ENCODE data around the gene TMEM30A. TPM values are rescaled to one million over a fixed set of nuclear protein-coding genes. Genes with fewer than 3 reads are reported as not detected.

TMEM30A gene
- total RNA-seq, 1 experiment from 2014 or later, result 44.2 TPM

DNA sequence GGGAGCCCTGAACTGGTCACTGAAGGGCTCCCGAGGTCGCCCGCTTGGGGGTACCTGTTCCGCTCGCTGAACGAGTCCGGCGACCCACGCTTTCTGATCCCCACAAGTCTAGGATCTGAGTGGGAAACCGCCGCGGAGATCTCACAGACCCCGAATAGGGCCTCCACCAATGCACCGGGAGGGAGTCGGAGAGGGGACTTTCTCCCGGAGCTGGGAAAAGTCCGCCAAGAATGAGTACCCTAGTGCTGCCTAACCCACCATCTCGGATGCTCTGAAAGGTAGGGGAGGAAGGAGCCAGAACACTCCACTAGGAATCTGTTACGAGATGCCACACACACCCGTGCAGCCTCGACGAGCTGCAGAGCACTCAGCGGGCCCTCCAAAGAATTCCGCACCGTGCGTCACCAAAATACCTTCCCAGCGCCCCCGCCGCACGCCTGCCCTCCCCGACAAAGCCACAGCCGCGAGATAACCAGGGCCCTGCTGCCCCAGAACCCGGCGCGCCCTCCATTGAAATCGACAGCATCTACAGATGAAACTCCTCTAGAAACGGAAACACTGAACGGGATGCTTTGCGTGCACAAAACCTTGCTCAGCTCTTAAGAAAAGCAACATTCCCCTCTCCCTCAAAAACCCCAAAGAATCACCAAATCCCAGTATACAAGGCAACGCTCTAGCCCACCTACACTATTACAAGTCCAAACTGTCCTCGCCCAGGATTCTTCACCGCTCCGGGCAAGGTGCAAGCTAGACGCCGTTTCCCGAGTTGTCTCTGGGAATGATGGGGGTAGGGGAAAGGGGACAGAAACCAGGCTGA is 79.4 kb downstream of the TMEM30A start:
- in situ Hi-C loops (cut with HindIII; ENCODE audit: low sequenced_read_pairs), result no loop called here
- no peak for DNase-seq (ENCODE audit: low spot score)

DNA sequence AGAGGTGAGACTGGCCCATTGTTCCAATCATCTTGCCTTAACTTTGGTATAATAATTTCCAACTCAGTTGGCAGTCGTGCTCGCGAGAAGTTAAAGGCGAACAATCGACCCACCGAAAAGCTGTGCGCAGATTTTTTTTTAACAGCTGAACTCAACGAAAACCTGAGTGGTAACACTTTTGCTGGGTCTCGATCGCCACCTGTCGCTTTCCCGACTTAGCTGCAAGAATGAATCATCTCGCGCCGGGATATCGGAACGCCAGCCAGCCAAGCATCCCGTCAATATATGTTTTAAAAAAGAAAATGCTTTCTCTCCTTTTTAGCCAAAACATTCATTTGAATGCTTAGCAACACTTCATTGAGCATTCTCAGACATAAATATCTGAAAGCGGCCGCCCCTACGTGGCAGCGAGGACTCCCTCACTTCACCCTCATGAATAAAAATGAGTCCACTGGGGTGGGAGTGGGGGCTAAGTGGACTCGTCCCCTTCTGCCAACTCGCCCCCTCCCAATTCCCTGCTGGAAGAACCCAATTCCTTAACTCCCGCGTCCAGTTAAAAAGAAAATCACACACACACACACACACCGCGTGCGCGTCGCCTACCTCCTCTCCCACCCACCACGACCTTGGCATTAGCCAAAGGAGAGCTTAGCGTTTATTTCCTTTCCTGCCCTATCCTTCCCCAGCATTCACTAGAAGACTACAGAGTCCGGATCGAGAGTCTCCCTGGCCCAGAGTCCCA is 80.2 kb downstream of the TMEM30A start:
- in situ Hi-C loops (cut with HindIII; ENCODE audit: low sequenced_read_pairs), result no loop called here
- peak; percentile 44 for DNase-seq (ENCODE audit: low spot score)

DNA sequence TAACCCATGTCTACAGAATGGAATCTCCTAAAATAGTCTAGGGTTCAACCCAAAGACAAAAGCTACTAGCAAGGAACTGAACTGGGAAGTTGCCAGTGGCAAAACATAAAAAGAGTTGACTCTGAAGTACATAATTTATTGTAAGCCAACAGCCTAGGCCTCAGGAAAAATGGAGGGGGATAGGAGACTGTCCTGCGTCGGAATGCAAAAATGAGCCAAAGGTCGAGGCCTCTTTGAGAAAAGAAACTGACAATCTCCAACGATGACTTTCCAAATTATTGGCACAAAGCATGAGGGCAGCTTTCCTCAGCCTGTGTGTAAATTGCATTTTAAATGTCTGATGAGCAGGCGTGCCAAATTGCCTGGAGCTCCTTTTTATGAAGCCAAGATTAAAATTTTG is 80.9 kb downstream of the TMEM30A start:
- DNase-seq (ENCODE audit: low spot score), result no peak
- in situ Hi-C loops (cut with HindIII; ENCODE audit: low sequenced_read_pairs), result no loop called here

Other genes with a start within 250 kb of the TMEM30A start
- gene COL12A1, start 78.7 kb downstream of the TMEM30A start, total RNA-seq (2014; rRNA removed; shearing (Covaris generic)), result not detected in 2 replicates
- gene COX7A2, start 41.0 kb downstream of the TMEM30A start, total RNA-seq (2014; rRNA removed; shearing (Covaris generic)), result 157 and 189 TPM in 2 replicates
- gene FILIP1, start 209.0 kb upstream of the TMEM30A start, total RNA-seq (2014; rRNA removed; shearing (Covaris generic)), result not detected in 2 replicates

Measured in G401 (cell line).